Measurements from ENCODE around the gene PAX1.

PAX1 gene

DNA sequence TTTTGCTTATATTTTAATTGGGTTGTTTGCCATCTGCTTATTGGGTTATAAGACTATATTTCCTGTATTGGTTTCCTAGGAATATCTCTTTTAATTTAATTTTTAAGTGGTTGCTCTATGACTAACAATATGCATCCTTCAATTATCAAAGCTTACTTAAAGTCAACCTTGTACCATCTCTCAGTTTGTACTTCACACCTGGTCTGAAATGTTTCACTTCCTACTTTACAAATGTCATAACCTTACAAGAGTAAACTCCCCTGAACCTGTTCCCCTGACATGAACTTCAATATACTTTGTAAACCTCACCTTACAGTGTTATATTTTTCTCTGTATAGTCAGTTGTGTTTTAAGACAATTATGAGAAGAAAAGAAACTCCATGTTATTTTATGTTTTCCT lies 35.8 kb downstream of the PAX1 start:
- no peak for DNase-seq

DNA sequence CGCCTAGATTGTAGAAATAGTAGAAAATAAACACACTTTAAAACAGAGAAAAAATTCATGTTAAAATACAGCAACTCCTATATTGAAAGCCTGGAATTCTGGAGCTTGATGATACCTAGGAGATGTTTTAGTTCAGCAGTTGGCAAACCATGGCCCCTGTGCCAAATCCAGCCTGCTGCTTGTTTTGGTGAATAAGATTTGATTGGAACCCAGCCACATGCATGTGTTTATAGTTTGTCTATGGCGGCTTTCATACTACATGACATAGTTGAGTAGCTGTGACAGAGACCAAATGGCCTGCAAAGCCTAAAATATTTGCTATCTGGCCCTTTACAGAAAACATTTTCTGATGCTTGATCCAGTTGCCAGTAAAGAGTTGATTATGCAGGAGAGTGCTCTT lies 57.2 kb downstream of the PAX1 start:
- DNase-seq, result no peak

DNA sequence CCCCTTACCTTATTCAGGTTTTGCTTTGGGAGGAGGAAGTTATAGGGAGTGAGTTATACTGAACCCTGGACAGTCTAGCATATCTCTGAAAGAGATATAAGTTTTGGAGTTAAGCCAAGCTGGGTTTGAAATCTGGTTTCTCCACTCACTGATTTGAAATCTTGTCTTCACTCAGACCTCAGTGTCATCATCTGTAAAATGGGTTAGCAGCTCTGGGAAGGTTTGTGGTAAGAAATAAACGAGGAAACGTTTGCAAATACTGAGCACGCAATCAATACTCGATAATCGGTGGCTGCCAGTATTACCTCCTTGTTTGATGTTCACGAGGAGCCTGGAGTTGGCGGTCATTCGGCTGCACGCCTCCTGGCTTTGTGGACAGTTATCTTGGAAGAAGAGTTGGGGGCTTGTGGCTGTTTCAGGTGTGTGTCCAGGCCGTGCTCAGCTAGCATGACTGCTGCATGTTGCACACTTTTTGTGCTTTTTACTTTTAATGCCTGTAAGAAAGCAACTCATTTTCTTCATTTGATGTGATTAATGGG lies 61.8 kb downstream of the PAX1 start:
- no peak for DNase-seq

DNA sequence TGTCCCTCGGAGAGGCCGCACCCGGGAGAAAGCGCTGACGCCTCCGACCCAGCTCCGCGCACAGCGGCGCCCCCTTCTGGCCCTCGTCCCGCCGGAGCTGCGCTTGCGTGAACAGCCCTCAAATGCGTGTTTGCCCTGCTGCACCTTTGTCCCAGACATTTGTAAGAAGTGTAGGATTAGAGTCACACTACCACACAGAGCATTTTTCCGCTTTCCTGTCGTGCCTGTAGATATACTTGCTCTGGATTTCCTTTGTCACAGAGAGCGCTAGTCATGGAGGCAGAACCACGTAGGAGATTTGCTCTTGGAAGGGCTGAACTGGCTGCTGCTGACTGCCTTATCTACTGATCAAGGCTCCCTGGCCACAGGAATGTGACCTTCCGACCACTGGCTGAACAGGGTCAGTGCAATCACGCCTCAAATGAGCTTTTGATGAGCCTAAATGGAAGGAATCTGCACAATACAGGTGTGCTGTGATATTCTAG lies 62.3 kb downstream of the PAX1 start:
- DNase-seq, result no peak
